Vagina (tissue), 2 donors: ENCODE data around the gene AHCYL2. TPM values are rescaled to one million over a fixed set of nuclear protein-coding genes. Genes with fewer than 3 reads are reported as not detected.

Experiments used
- DNase-seq, 2 donors: peaks; one replicate each; pipeline ENCODE4 v3.0.0-alpha.2; 2017; ENCODE audit errors: extremely low spot score in 2 of 2
- H3K27ac ChIP-seq: fragments of 200-600 bp; sonication (generic); one replicate; pipeline ENCODE4 v1.5.1; 2019
- H3K27me3 ChIP-seq: fragments of 200-600 bp; sonication (generic); one replicate; pipeline ENCODE4 v1.5.1; 2019
- H3K36me3 ChIP-seq, 2 donors: fragments of 200-600 bp; sonication (generic); one replicate each; pipeline ENCODE4 v1.5.1; 2017 to 2019
- H3K4me1 ChIP-seq: fragments of 200-600 bp; sonication (generic); one replicate; pipeline ENCODE4 v1.5.1; 2019
- H3K4me3 ChIP-seq, 2 donors: fragments of 200-600 bp; sonication (generic); 1 replicate in 1 of 2; 2 replicates in 1 of 2; pipeline ENCODE4 v1.5.1; 2016 to 2019
- H3K9me3 ChIP-seq: fragments of 200-600 bp; sonication (generic); one replicate; pipeline ENCODE4 v1.5.1; 2019
- POLR2A ChIP-seq, 2 donors: fragments of 450-650 bp; IDR thresholded peaks; one replicate each; pipeline ENCODE4 v1.6.1; 2017; ENCODE audit warnings: antibody characterized with exemption in 2 of 2, mild to moderate bottlenecking in 2 of 2, moderate library complexity in 2 of 2
- POLR2AphosphoS5 ChIP-seq, 2 donors: sonication (generic); formaldehyde crosslinking; IDR thresholded peaks; one replicate each; pipeline ENCODE4 v1.9.0; 2017; ENCODE audit warnings: antibody characterized with exemption in 2 of 2, mild to moderate bottlenecking in 2 of 2, low read depth in 1 of 2; ENCODE audit not compliant: insufficient read depth in 1 of 2
- intact Hi-C: fragments of 100-400 bp; cut with DNase I; formaldehyde crosslinking; loops from one replicate; pipeline ENCODE4 v1.15.1; 2023
- total RNA-seq: library from RNA; depleted of rRNA; stranded (reverse); fragments of >200 nt; gene quantifications from one replicate; pipeline ENCODE4 v1.2.3, GENCODE V29; 2016
- TF ChIP-seq, protein P1 (sequence below), 3 experiments: fragments of 450-650 bp in 2 of 3; fragments of 200-600 bp in 1 of 3; sonication (generic) in 1 of 3; IDR thresholded peaks; one replicate each; pipeline ENCODE4 v1.5.1; 2017 to 2019; ENCODE audit warnings: antibody characterized with exemption in 3 of 3, mild to moderate bottlenecking in 2 of 3, moderate library complexity in 2 of 3

AHCYL2 gene
- total RNA-seq, 1 donor from 2014 or later, result 19.6 TPM

DNA sequence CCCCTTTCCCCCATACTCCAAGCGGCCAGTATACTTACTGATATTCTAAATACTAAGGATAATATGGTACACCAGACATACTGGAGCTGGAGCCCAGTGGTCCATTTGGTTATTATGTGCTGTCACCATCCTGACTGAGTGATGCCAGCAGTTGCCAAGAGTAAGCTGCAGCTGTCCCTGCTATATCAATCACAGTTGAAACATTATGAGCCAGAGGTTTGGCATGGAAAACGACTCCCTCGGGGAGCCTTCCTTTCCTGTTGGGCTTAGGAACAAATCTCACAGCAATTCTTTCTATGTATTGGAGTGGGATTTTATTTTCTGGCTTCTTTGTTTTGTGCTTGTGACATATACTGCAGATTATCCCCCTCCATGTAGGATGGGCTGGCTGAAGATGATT is 242.0 kb downstream of the AHCYL2 start:
- intact Hi-C loops, result loop anchor here (10.0 kb wide), 1 partner anchor 102 kb away; no protein-coding TSS in a partner anchor
- no peaks in the 10 kb centered on the region for H3K27me3 ChIP-seq

DNA sequence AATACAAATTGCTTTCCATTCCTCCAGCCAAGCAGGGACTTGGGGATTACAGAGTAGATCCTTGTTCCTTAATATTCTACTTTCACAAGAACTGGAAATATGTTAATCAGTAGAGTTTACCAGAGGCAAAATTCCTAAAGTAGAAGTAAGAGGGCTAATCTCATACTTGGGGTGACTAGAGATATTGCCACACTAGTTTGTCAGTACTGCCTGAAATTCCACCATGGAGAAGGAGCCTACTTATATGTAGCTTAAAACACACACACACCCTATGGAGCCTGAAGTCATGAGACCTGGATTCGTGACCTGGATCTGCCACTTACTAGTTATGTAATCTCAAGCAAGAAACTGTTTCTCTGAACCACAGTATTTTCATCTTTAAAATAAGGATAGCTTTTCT is 243.3 kb downstream of the AHCYL2 start:
- no peak for DNase-seq
- no peaks in the 10 kb centered on the region for H3K36me3 ChIP-seq
- no peak for TF ChIP-seq POLR2AphosphoS5 (IDR thresholded peaks at IDR 0.05; ENCODE audit: insufficient read depth in 1 of 2, low read depth in 1 of 2)
- TF ChIP-seq POLR2A (IDR thresholded peaks at IDR 0.05), result no peak
- TF ChIP-seq, protein P1, sequence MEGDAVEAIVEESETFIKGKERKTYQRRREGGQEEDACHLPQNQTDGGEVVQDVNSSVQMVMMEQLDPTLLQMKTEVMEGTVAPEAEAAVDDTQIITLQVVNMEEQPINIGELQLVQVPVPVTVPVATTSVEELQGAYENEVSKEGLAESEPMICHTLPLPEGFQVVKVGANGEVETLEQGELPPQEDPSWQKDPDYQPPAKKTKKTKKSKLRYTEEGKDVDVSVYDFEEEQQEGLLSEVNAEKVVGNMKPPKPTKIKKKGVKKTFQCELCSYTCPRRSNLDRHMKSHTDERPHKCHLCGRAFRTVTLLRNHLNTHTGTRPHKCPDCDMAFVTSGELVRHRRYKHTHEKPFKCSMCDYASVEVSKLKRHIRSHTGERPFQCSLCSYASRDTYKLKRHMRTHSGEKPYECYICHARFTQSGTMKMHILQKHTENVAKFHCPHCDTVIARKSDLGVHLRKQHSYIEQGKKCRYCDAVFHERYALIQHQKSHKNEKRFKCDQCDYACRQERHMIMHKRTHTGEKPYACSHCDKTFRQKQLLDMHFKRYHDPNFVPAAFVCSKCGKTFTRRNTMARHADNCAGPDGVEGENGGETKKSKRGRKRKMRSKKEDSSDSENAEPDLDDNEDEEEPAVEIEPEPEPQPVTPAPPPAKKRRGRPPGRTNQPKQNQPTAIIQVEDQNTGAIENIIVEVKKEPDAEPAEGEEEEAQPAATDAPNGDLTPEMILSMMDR (IDR thresholded peaks at IDR 0.05), result no peak
- H3K4me3 ChIP-seq, result no peak overlapping the region
- intact Hi-C loops, result loop anchor here (10.0 kb wide), 1 partner anchor 103 kb away; no protein-coding TSS in a partner anchor
- no peaks in the 10 kb centered on the region for H3K4me1 ChIP-seq
- H3K9me3 ChIP-seq, result no peaks in the 10 kb centered on the region
- no peaks in the 10 kb centered on the region for H3K27me3 ChIP-seq
- H3K27ac ChIP-seq, result no peak overlapping the region

More for the DNA sequence above, 242.0 kb downstream of the AHCYL2 start:
- Histone ChIP-seq H3K9me3 (no peaks in the 10 kb centered on the region), H3K27ac (no peak overlapping the region), H3K4me3 (no peak overlapping the region), H3K36me3 (no peaks in the 10 kb centered on the region), H3K4me1 (no peaks in the 10 kb centered on the region)
- no peak for DNase-seq
- TF ChIP-seq, protein P1 (IDR thresholded peaks at IDR 0.05), result no peak
- TF ChIP-seq POLR2AphosphoS5 (IDR thresholded peaks at IDR 0.05; ENCODE audit: insufficient read depth in 1 of 2, low read depth in 1 of 2), result no peak
- TF ChIP-seq POLR2A (IDR thresholded peaks at IDR 0.05), result no peak

DNA sequence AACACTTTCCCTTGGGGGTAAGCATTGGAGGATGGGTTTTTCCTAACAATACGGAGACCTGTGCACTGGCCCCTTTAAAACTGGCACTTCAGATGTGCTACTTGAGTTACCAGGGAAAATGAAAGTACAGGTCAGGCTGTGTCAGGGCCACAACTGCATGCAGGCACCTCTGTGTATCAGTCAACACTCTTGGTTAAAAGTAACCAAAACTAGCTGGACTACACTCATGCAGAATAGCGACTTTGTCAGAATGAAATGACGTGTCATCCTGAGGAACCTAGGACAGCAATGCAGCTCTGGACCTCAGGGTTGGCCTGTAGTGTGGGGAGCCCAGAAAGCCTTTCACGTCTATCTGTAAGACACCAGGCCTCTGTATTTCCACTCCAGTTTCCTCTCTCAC is 243.7 kb downstream of the AHCYL2 start:
- DNase-seq, result no peak
- H3K36me3 ChIP-seq, result no peaks in the 10 kb centered on the region
- intact Hi-C loops, result loop anchor here (10.0 kb wide), 1 partner anchor 104 kb away; no protein-coding TSS in a partner anchor
- H3K27ac ChIP-seq, result no peak overlapping the region
- no peaks in the 10 kb centered on the region for H3K9me3 ChIP-seq
- H3K4me3 ChIP-seq, result no peak overlapping the region
- H3K4me1 ChIP-seq, result no peaks in the 10 kb centered on the region
- no peaks in the 10 kb centered on the region for H3K27me3 ChIP-seq
- TF ChIP-seq POLR2AphosphoS5 (IDR thresholded peaks at IDR 0.05; ENCODE audit: insufficient read depth in 1 of 2, low read depth in 1 of 2), result no peak
- no peak for TF ChIP-seq POLR2A (IDR thresholded peaks at IDR 0.05)
- TF ChIP-seq, protein P1 (IDR thresholded peaks at IDR 0.05), result no peak

DNA sequence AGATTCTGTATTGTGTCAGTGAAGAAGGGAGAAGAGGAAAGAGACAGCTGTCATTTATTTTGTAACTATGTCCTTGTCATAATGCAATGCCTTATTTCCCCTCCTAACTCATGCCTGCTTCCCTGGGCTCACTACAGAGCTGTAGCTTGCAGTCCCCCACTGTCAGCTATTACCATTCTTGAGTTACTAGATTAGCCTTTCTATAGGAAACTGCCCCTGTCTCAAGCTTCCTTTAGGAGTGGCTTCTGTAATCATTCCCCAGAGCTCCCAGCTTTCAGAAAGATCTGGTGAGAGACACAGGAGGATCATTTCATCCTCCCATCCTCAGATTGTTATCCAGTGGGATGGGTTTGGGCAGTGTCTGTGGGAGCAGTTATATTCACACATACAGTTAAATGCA is 245.1 kb downstream of the AHCYL2 start:
- intact Hi-C loops, result loop anchor here (5.0 to 10.0 kb wide), 3 partner anchors 105 to 253 kb away; no protein-coding TSS in a partner anchor
- no peak for DNase-seq
- H3K27me3 ChIP-seq, result no peaks in the 10 kb centered on the region
- no peak overlapping the region for H3K27ac ChIP-seq
- TF ChIP-seq POLR2A (IDR thresholded peaks at IDR 0.05) (no peak), POLR2AphosphoS5 (IDR thresholded peaks at IDR 0.05; ENCODE audit: insufficient read depth in 1 of 2, low read depth in 1 of 2) (no peak)
- TF ChIP-seq, protein P1 (IDR thresholded peaks at IDR 0.05), result no peak
- no peak overlapping the region for H3K4me3 ChIP-seq
- H3K4me1 ChIP-seq, result no peaks in the 10 kb centered on the region
- H3K36me3 ChIP-seq, result no peaks in the 10 kb centered on the region
- no peaks in the 10 kb centered on the region for H3K9me3 ChIP-seq

DNA sequence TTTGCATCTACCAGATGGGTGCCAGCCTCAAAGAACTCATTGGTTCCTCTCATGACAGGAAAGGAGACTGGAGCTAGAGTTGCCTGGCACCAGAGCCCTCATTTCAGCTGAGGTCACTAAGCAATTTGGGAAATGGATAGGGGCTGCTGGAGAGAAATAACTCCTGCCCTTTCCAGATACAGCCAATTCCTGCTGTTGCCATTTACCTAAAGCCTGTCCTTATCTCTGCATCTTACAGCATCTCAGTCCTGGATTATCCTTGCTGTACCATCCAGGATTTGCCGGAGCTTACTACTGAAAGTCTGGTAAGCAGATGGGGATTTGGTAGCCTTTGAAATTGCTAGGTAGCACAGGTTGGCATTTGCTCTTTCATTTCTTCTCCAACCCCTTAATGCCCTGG is 245.6 kb downstream of the AHCYL2 start:
- intact Hi-C loops, result loop anchor here (5.0 kb wide), 2 partner anchors 173 to 253 kb away; no protein-coding TSS in a partner anchor
- Histone ChIP-seq H3K4me3 (no peak overlapping the region), H3K4me1 (no peaks in the 10 kb centered on the region), H3K9me3 (no peaks in the 10 kb centered on the region), H3K27ac (no peak overlapping the region), H3K27me3 (no peaks in the 10 kb centered on the region), H3K36me3 (no peaks in the 10 kb centered on the region)
- TF ChIP-seq POLR2AphosphoS5 (IDR thresholded peaks at IDR 0.05; ENCODE audit: insufficient read depth in 1 of 2, low read depth in 1 of 2) (no peak), POLR2A (IDR thresholded peaks at IDR 0.05) (no peak)
- TF ChIP-seq, protein P1 (IDR thresholded peaks at IDR 0.05), result no peak
- DNase-seq, result no peak
